GM21381 (cell line): ENCODE data around the gene AMBRA1.

Source experiments
- ATAC-seq: cut with Tn5 transposase; IDR thresholded peaks from one replicate; pipeline ENCODE4 v1.9.1; 2021; ENCODE audit warnings: mild to moderate bottlenecking, moderate library complexity; ENCODE audit not compliant: unreplicated experiment

Gene AMBRA1

GRCh38 chr11:46475926-46476545 lies 117.8 kb downstream of the AMBRA1 start:
- ATAC-seq = no peak

DNA sequence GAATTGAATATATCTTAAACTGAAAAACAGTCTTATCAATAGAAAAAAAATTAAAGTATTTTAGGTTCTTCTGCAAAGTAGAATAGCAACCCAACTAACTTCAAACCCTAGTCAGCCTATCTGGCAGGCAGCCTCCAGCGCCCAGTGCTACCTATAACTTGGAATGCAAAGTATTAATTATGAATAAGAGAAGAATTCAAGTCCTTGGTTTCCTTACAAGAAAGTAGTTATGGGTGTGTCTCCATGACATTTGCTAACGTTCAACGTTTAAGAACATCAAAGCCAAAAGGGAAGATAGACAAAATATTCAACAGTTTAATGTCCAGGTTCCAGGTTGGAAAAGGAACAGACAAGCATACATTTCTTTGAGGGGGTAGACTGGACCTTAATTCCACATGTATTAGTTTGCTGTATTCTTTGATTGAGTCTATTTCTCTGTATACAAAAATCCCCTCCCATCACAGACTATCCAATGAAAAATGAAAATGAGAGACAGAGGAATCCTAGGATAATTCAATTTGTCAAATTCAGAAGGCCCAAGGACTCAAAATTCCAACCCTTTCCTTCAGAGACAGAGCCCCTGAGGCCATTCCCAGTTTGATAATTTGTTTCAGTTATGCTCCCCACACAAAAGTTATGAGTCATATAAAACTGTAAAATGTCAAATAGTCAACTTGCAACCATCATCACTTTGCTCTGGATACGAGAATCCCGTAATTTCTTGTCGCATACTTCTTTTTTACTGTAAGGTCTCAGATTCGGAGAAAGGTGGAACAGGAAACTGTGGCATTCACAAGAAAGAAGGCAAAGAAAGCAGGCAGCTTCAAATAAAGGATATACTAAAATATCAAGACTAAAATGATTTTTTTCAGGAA lies 118.5 kb downstream of the AMBRA1 start:
- ATAC-seq = no peak

GRCh38 chr11:46472662-46472994 lies 121.2 kb downstream of the AMBRA1 start:
- ATAC-seq = no peak

DNA sequence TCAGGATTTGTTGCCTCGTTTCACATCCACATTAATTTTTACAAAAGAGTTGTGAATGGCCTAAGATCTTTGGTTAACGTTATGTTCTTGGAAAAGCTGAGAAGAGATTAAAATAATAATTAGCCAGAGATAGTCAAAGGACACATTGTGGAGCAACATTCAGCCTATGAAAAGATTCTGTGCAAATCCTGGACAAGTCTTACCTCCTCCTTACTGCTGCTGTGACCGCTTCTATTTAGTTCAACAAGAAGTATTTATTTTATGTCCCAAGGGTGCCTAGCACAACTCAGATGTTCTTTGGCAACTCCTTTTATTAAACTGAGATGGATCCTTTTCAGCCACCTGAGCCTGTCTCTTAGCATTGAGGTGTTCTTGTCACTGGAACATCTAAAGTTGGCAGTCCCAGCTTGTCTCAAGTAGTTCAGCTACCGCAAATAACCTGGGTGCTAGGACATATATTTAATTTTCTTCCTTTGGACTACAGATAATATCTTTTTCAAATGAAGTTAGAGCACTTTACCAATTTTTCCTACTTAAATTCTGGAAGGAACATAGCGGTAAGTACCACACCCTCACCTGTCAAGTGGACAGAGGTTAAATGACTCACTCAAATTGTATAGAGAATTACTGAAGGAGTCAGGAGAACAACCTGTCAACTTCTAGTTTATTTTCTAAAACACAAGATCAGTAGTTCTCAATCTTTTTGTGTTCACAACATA lies 121.7 kb downstream of the AMBRA1 start:
- no peak for ATAC-seq

GRCh38 chr11:46469926-46470325 lies 123.9 kb downstream of the AMBRA1 start:
- ATAC-seq = no peak

- no peak for ATAC-seq
Observed at GRCh38 chr11:46465683-46466082, 128.1 kb downstream of the AMBRA1 start.

- no peak for ATAC-seq
Observed at GRCh38 chr11:46463701-46464421, 130.0 kb downstream of the AMBRA1 start.

GRCh38 chr11:46461461-46461927 lies 132.3 kb downstream of the AMBRA1 start:
- no peak for ATAC-seq

DNA sequence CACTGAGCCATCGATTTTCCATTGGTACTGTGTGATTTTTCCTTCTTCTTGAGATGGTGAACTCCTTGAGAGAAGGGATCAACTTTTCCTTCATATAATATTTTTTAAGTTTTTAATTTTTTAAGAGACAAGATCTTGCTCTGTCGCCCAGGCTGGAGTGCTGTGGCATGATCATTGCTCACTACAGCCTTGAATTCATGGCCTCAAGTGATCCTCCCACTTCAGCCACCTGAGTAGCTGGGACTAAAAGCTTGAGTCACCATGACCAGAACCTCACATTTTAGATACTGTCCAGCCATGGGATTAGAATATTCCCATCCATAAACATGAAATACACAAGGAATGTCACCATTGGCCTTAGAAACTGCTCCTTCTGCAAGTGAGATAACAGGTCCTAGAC lies 135.3 kb downstream of the AMBRA1 start:
- no peak for ATAC-seq

GRCh38 chr11:46457659-46458424 lies 136.0 kb downstream of the AMBRA1 start:
- no peak for ATAC-seq

GRCh38 chr11:46457021-46457420 lies 136.8 kb downstream of the AMBRA1 start:
- no peak for ATAC-seq

DNA sequence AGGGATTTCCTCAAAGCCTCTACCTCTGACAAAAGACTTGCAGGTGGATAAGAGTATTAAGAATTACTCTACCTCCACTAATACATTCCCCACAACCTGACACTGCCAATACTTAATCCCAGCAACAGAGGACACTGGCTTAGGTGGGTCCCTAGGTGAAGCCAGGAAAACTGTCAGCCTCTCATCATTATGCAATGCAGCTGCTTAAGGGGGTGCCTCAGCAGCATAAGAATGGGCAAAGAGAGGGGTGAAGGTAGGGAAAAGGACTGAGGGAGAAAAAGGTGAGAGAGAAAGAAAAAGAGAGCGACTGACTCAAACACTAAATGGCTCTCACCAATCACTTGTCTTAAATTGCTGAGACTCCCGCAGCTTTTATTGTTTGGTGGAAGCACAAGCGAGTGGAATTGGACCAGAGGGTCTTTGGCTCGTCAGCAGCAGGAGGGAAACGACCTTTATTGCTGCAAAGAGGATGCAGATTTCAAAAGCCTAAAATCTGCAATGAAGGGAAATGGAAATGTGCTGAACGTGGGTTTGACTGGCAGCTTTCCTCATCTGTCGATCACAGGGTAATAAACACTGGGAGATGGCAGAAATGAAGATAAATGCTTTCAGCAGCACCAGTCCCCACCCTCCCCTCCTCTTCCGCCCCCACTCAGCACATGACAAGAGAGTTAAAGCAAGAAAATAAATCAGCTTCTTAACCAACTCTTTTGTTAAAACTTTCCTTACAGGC lies 137.4 kb downstream of the AMBRA1 start:
- no peak for ATAC-seq

DNA sequence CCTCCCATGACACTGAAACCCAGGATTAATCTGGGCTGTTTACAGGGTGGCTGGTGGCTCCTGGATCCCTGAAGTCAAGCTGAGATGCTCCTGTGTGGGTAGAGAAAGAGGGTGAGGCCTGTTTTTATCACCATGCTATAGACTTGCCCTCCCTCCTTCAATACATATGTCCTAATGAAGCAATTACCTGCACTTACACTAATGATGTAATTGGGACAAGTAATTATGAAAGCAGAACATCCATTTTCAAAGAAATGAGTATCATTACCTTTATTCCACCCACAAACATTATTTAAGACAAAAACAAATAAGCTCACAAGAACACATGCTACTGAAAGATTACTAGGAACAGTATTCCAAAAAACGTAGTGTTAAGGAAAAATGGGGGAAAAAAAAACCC lies 138.0 kb downstream of the AMBRA1 start:
- ATAC-seq = no peak

- no peak for ATAC-seq
Observed at GRCh38 chr11:46452918-46453517, 140.8 kb downstream of the AMBRA1 start.

- ATAC-seq = no peak
Observed at GRCh38 chr11:46451759-46452158, 142.1 kb downstream of the AMBRA1 start.

- ATAC-seq = no peak
Observed at GRCh38 chr11:46450846-46451477, 142.9 kb downstream of the AMBRA1 start.

DNA sequence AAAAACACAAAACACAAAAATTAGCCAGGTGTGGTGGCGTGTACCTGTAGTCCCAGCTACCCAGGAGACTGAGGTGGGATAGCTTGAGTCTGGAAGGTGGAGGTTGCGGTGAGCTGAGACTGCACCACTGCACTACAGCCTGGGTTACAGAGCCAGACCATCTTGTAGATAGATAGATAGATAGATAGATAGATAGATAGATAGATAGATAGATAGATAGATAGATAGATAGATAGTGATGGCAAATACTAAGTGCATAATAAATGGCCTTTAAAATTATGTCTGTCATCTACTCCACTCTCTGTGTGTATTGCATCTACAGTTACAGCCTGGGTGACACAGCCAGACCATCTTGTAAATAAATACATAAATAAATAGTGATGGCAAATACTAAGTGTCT lies 146.3 kb downstream of the AMBRA1 start:
- ATAC-seq = no peak

- no peak for ATAC-seq
Observed at GRCh38 chr11:46445920-46446771, 147.7 kb downstream of the AMBRA1 start.
